Activated naive CD8-positive, alpha-beta T cell treated with anti-CD3 and anti-CD28 coated beads, Interleukin-2, amount 10 ng/mL, durations not matched to agents 7 days and 5 days (primary cell): ENCODE results near the gene PPP1R3C. TPM values are rescaled to one million over a fixed set of nuclear protein-coding genes. Genes with fewer than 3 reads are reported as not detected.

Experiments used
- ATAC-seq: fragments of 150-1000 bp; cut with Tn5 transposase; one replicate; pipeline ENCODE4 v1.10.0; 2021; ENCODE audit warnings: low read depth, moderate library complexity
- POLR2A ChIA-PET: fragments of 350-600 bp; sonication (Branson Sonifier 250); formaldehyde crosslinking; loops from one replicate; lab custom pipeline; 2021; ENCODE audit warnings: antibody characterized with exemption; lab: Charles Lee
- DNase-seq: peaks from one replicate; pipeline ENCODE4 v3.0.0; 2021
- H3K27ac Mint-ChIP-seq: one replicate; pipeline ENCODE4 v1.8.0; 2022; ENCODE audit warnings: mild to moderate bottlenecking, mixed read lengths
- H3K27me3 Mint-ChIP-seq: one replicate; pipeline ENCODE4 v1.8.0; 2022; ENCODE audit warnings: mild to moderate bottlenecking, moderate library complexity, mixed read lengths
- H3K36me3 Mint-ChIP-seq: one replicate; pipeline ENCODE4 v1.8.0; 2021; ENCODE audit warnings: mild to moderate bottlenecking, mixed read lengths
- H3K4me1 Mint-ChIP-seq: one replicate; pipeline ENCODE4 v1.8.0; 2021; ENCODE audit warnings: mixed read lengths
- H3K4me3 Mint-ChIP-seq: one replicate; pipeline ENCODE4 v1.8.0; 2022; ENCODE audit warnings: mild to moderate bottlenecking, moderate library complexity, mixed read lengths
- H3K9me3 Mint-ChIP-seq: one replicate; pipeline ENCODE4 v1.8.0; 2021; ENCODE audit warnings: mixed read lengths
- total RNA-seq, 2 experiments: library from RNA; stranded (reverse); gene quantifications; one replicate each; pipeline ENCODE4 v1.2.3, GENCODE V29; 2021

The PPP1R3C gene
- total RNA-seq, 2 experiments from 2014 or later, result 0.11 TPM; not detected in 1

GRCh38 chr10:91602449-91602848 is 30.4 kb downstream of the PPP1R3C start:
- no peaks in the 10 kb centered on the region for H3K4me1 Mint-ChIP-seq
- peaks cover 5% of the 10 kb centered on the region for H3K27me3 Mint-ChIP-seq
- H3K27ac Mint-ChIP-seq, result no peak overlapping the region
- POLR2A ChIA-PET, result no interaction called here
- no peaks in the 10 kb centered on the region for H3K36me3 Mint-ChIP-seq
- H3K9me3 Mint-ChIP-seq, result peaks cover 4% of the 10 kb centered on the region
- no peak for ATAC-seq
- no peak overlapping the region for H3K4me3 Mint-ChIP-seq
- no peak for DNase-seq

DNA sequence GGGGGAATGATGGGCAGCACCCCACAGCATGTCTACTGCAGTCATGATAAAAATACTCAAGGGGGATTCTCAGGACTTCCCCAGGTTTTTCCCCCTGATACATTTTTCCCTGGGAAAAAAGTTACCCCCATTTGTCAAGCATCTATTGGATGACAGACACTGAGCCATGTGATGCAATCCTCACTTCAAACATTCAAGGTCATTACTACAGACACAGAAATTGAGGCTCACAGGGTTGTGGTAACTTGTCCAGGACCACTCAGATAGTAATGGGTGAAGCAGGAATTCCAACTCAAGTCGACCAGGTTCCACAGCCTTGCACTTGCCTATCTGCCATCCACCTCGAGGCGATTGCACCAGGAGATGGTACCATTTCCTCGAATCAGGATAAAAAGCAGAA is 31.7 kb downstream of the PPP1R3C start:
- no peaks in the 10 kb centered on the region for H3K36me3 Mint-ChIP-seq
- POLR2A ChIA-PET, result no interaction called here
- ATAC-seq (no peak), DNase-seq (no peak)
- peaks cover 4% of the 10 kb centered on the region for H3K4me1 Mint-ChIP-seq
- peaks cover 8% of the 10 kb centered on the region for H3K27me3 Mint-ChIP-seq
- H3K27ac Mint-ChIP-seq, result no peak overlapping the region
- no peak overlapping the region for H3K4me3 Mint-ChIP-seq
- peaks cover 2% of the 10 kb centered on the region for H3K9me3 Mint-ChIP-seq

- POLR2A ChIA-PET, result no interaction called here
- no peak overlapping the region for H3K4me3 Mint-ChIP-seq
- H3K4me1 Mint-ChIP-seq, result peaks cover 4% of the 10 kb centered on the region
- H3K27ac Mint-ChIP-seq, result no peak overlapping the region
- H3K9me3 Mint-ChIP-seq, result no peaks in the 10 kb centered on the region
- no peaks in the 10 kb centered on the region for H3K36me3 Mint-ChIP-seq
- H3K27me3 Mint-ChIP-seq, result peaks cover 8% of the 10 kb centered on the region
- no peak for ATAC-seq
- DNase-seq, result no peak
Observed at GRCh38 chr10:91598211-91598977, 34.5 kb downstream of the PPP1R3C start.

DNA sequence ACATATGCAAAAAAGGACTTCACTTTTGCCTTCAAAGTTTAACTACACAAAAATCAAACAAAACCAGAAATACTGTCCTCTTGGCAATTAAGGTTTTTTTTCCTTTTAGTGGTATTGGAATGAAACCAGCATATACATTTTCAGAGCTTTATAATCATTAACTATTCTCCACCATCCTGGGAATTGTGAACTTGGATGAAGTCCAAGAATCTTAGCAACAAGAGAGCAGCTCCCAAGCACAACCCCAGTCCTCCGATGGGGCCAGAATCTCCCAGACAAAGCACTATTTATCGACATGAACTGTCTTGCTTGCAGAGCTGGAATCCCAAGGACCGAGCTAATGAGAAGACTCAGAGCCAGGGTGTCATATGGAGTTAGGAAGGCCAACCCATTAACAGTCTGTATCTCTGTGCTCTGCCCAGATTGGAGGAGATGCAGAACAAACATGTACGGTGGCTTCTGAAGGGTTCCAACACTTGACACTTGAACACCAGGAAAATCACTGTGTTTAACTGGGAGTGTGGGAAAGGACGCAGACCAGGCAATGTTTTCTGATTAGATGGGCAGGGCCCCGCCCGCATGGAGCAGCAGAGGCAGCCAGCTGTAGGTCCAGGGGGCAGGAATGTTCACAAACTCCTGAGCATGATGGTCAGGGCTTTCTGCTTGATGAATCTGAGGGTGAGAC is 35.5 kb downstream of the PPP1R3C start:
- no peak overlapping the region for H3K4me3 Mint-ChIP-seq
- H3K4me1 Mint-ChIP-seq, result peaks cover 4% of the 10 kb centered on the region
- H3K9me3 Mint-ChIP-seq, result no peaks in the 10 kb centered on the region
- DNase-seq (no peak), ATAC-seq (no peak)
- no peaks in the 10 kb centered on the region for H3K36me3 Mint-ChIP-seq
- POLR2A ChIA-PET, result interaction anchor here (0.5 kb wide), 1 partner anchor 33 kb away, joined by 3 read pairs; no protein-coding TSS in a partner anchor
- H3K27ac Mint-ChIP-seq, result no peak overlapping the region
- H3K27me3 Mint-ChIP-seq, result peaks cover 6% of the 10 kb centered on the region

- ATAC-seq (no peak), DNase-seq (no peak)
- Mint-ChIP-seq H3K36me3 (no peaks in the 10 kb centered on the region), H3K4me1 (peaks cover 4% of the 10 kb centered on the region), H3K27ac (no peak overlapping the region), H3K4me3 (no peak overlapping the region), H3K9me3 (no peaks in the 10 kb centered on the region), H3K27me3 (peaks cover 6% of the 10 kb centered on the region)
- POLR2A ChIA-PET, result interaction anchor here (0.5 kb wide), 1 partner anchor 32 kb away, joined by 3 read pairs; no protein-coding TSS in a partner anchor
Observed at GRCh38 chr10:91596825-91597196, 36.1 kb downstream of the PPP1R3C start.

DNA sequence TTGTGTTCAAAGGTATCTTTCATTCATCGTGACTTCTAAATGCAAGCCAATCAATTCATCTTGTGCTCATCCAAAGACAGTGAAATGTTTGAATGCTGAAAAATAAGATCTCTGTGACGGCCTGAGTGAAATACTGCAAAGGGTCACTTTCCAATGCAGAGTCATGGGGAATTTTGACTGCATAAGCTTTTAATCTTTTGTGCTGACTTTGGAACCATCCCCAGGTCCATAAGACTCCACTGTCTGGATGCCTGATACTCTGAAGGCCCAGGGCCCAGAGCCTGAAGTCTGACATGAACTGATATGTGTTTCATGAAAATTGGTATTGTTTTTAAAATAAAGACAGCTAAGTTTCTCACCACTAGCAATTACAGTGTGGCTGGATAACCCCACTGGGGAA is 39.0 kb downstream of the PPP1R3C start:
- Mint-ChIP-seq H3K4me3 (no peak overlapping the region), H3K9me3 (no peaks in the 10 kb centered on the region)

DNA sequence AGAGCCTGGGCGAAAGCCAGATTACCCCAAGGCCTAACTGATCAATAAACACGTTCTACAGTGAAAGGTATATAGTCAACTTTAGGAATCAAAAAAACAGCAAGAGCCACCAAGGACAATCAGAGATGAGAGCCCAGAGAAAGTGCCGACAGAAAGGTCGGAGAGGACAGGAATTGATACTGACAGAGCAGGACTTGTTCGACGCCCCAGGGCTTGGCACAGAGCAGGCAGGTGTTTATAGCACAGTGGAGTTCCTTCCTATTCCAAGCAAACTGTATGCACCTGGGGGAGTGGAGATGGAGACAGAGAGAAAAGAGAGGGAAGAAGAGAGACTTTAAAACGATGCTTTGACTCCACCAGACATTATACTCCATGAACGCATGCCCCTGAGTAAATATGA is 39.5 kb downstream of the PPP1R3C start:
- no peak overlapping the region for H3K4me3 Mint-ChIP-seq
- DNase-seq (no peak), ATAC-seq (no peak)
- no peak overlapping the region for H3K27ac Mint-ChIP-seq
- peaks cover 7% of the 10 kb centered on the region for H3K27me3 Mint-ChIP-seq
- H3K9me3 Mint-ChIP-seq, result no peaks in the 10 kb centered on the region
- POLR2A ChIA-PET, result no interaction called here
- peaks cover 4% of the 10 kb centered on the region for H3K4me1 Mint-ChIP-seq
- no peaks in the 10 kb centered on the region for H3K36me3 Mint-ChIP-seq

More for the DNA sequence above, 39.0 kb downstream of the PPP1R3C start:
- Mint-ChIP-seq H3K4me1 (peaks cover 4% of the 10 kb centered on the region), H3K36me3 (no peaks in the 10 kb centered on the region), H3K27me3 (peaks cover 9% of the 10 kb centered on the region), H3K27ac (no peak overlapping the region)
- POLR2A ChIA-PET, result no interaction called here
- no peak for DNase-seq
- no peak for ATAC-seq

GRCh38 chr10:91592266-91592975 is 40.5 kb downstream of the PPP1R3C start:
- Mint-ChIP-seq H3K36me3 (no peaks in the 10 kb centered on the region), H3K4me3 (no peak overlapping the region), H3K4me1 (peaks cover 4% of the 10 kb centered on the region), H3K27me3 (peaks cover 6% of the 10 kb centered on the region), H3K9me3 (no peaks in the 10 kb centered on the region), H3K27ac (no peak overlapping the region)
- DNase-seq (no peak), ATAC-seq (no peak)
- POLR2A ChIA-PET, result no interaction called here

DNA sequence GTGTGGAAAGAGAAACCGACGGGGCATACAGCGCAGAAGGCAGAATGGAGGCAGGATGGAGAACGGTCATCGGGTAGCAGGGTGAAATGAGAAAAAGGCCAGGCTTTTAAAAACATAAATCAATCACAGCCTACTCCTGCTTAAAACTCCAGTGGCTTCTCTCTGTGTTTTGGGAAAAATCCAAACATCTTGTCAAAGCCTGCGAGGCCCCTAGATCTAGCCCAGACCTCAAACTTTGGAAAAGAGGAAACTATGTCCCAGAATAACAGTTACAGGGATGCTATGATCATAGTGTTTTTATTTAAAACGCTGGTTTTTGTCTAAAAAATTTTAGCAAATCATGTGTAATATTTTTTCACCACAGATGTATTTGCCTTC is 41.1 kb downstream of the PPP1R3C start:
- no peaks in the 10 kb centered on the region for H3K36me3 Mint-ChIP-seq
- no peak overlapping the region for H3K27ac Mint-ChIP-seq
- ATAC-seq (no peak), DNase-seq (no peak)
- POLR2A ChIA-PET, result no interaction called here
- peaks cover 2% of the 10 kb centered on the region for H3K4me1 Mint-ChIP-seq
- H3K9me3 Mint-ChIP-seq, result no peaks in the 10 kb centered on the region
- no peak overlapping the region for H3K4me3 Mint-ChIP-seq
- peaks cover 3% of the 10 kb centered on the region for H3K27me3 Mint-ChIP-seq

- Mint-ChIP-seq H3K4me1 (no peaks in the 10 kb centered on the region), H3K4me3 (no peak overlapping the region), H3K36me3 (no peaks in the 10 kb centered on the region), H3K27ac (no peak overlapping the region), H3K9me3 (no peaks in the 10 kb centered on the region), H3K27me3 (peaks cover 3% of the 10 kb centered on the region)
- ATAC-seq, result no peak
- DNase-seq, result no peak
- POLR2A ChIA-PET, result no interaction called here
Observed at GRCh38 chr10:91590904-91591796, 41.7 kb downstream of the PPP1R3C start.

DNA sequence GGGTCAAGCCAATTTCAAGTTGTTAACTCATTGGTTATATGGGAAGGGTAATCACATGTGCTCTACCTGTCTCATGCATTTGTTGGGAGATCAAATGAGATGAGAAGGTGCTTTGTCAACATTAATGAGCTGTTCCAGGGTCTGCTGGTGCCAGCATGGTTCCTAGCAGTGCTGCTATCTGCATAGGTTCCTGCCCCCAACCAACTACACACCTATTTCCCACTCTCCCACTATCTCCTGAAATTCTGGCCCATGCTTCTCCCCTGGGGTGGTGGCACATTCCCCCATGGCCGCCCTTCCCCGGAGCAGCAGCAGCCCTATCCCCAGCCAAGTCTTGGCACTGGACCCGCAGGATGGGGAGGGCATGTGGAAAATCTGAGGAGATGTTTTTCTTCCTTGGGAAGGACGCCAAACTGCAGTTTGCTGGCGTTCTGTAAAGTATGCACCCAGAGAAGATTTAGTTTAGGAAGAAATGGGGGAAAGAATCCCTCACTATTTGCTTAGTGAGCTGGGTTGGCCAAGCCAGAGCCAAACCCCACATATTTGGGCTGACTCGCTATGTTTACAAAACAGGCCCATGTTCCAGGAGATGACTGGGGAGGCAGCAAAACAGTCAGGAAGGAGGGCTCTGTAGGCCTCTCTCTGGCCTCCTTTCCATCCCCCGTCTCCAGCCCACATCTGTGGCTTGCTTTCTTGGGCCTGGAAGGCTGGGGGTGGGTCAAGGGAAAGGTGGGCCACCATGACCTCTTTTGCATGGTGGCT is 42.5 kb downstream of the PPP1R3C start:
- peaks cover 3% of the 10 kb centered on the region for H3K27me3 Mint-ChIP-seq
- ATAC-seq (no peak), DNase-seq (no peak)
- POLR2A ChIA-PET, result no interaction called here
- H3K27ac Mint-ChIP-seq, result no peak overlapping the region
- no peaks in the 10 kb centered on the region for H3K36me3 Mint-ChIP-seq
- H3K9me3 Mint-ChIP-seq, result no peaks in the 10 kb centered on the region
- no peak overlapping the region for H3K4me3 Mint-ChIP-seq
- no peaks in the 10 kb centered on the region for H3K4me1 Mint-ChIP-seq

DNA sequence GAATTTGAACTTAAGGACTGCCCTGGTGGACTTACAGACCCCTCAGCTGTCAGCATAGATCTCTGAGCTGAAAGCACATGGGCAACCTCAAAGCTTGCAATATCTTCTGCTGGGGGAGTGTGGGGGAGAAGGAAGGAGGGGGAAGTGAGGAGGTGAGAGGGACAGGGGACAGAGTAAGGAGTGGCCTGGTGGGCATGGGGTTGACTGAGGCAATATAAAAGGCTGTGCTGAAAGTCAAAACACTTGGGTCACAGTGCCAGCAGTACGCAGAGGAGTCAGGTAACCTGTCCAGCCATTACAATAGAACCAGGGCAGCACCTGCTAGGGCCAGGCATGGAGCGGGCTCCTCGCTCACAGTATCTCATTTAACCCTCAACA is 43.2 kb downstream of the PPP1R3C start:
- ATAC-seq (no peak), DNase-seq (no peak)
- H3K4me3 Mint-ChIP-seq, result no peak overlapping the region
- no peak overlapping the region for H3K27ac Mint-ChIP-seq
- H3K27me3 Mint-ChIP-seq, result peaks cover 3% of the 10 kb centered on the region
- no peaks in the 10 kb centered on the region for H3K4me1 Mint-ChIP-seq
- H3K36me3 Mint-ChIP-seq, result no peaks in the 10 kb centered on the region
- no peaks in the 10 kb centered on the region for H3K9me3 Mint-ChIP-seq
- POLR2A ChIA-PET, result no interaction called here
